HepG2 (cell line): ENCODE data around the gene P3H3. TPM values are rescaled to one million over a fixed set of nuclear protein-coding genes. Genes with fewer than 3 reads are reported as not detected.

Source experiments
- CC2D1A ChIP-seq: sonication (generic); formaldehyde crosslinking; IDR thresholded peaks from 2 replicates; pipeline ENCODE4 v1.8.1; 2023; ENCODE audit warnings: mild to moderate bottlenecking, missing genetic modification reagents
- DDIT3 ChIP-seq: sonication (generic); formaldehyde crosslinking; IDR thresholded peaks from 2 replicates; pipeline ENCODE4 v1.4.0; 2020; ENCODE audit warnings: mild to moderate bottlenecking, missing genetic modification reagents
- FLYWCH1 ChIP-seq: sonication (generic); formaldehyde crosslinking; IDR thresholded peaks from 2 replicates; pipeline ENCODE4 v1.8.1; 2023; ENCODE audit warnings: mild to moderate bottlenecking, missing genetic modification reagents
- FOXM1 ChIP-seq: sonication (generic); formaldehyde crosslinking; IDR thresholded peaks from 2 replicates; pipeline ENCODE4 v1.5.0; 2020; ENCODE audit warnings: missing genetic modification reagents
- GATAD1 ChIP-seq: IDR thresholded peaks from 2 replicates; pipeline ENCODE4 v1.6.1; 2016; ENCODE audit warnings: missing genetic modification reagents, missing compliant biosample characterization
- HOXA3 ChIP-seq: sonication (generic); formaldehyde crosslinking; IDR thresholded peaks from 2 replicates; pipeline ENCODE4 v1.5.0; 2020; ENCODE audit warnings: missing genetic modification reagents
- KDM5B ChIP-seq: sonication (generic); formaldehyde crosslinking; IDR thresholded peaks from 2 replicates; pipeline ENCODE4 v1.4.0; 2020; ENCODE audit warnings: missing genetic modification reagents, mild to moderate bottlenecking, borderline replicate concordance
- MYNN ChIP-seq: sonication (generic); formaldehyde crosslinking; IDR thresholded peaks from 2 replicates; pipeline ENCODE4 v1.4.0; 2020; ENCODE audit warnings: mild to moderate bottlenecking, low read depth, missing genetic modification reagents
- NKX3-1 ChIP-seq: sonication (generic); formaldehyde crosslinking; IDR thresholded peaks from 2 replicates; pipeline ENCODE4 v1.5.0; 2020; ENCODE audit warnings: missing genetic modification reagents
- PRPF4 ChIP-seq: fragments of 200-400 bp; formaldehyde crosslinking; IDR thresholded peaks from 2 replicates; pipeline ENCODE4 v1.6.1; 2016; ENCODE audit warnings: low read length, low read depth; ENCODE audit not compliant: poor library complexity, severe bottlenecking
- ZNF282 ChIP-seq: fragments of 450-650 bp; IDR thresholded peaks from 2 replicates; pipeline ENCODE4 v1.6.1; 2018; ENCODE audit not compliant: partially characterized antibody
- ZNF510 ChIP-seq: sonication (generic); formaldehyde crosslinking; IDR thresholded peaks from 2 replicates; pipeline ENCODE4 v1.4.0; 2020; ENCODE audit warnings: low read depth, mild to moderate bottlenecking, missing genetic modification reagents
- ZNF550 ChIP-seq: sonication (generic); formaldehyde crosslinking; IDR thresholded peaks from 2 replicates; pipeline ENCODE4 v1.4.0; 2020; ENCODE audit warnings: mild to moderate bottlenecking, missing genetic modification reagents, borderline replicate concordance
- ZNF563 ChIP-seq: sonication (generic); formaldehyde crosslinking; IDR thresholded peaks from 2 replicates; pipeline ENCODE4 v1.8.0; 2022; ENCODE audit warnings: mild to moderate bottlenecking, moderate library complexity, missing genetic modification reagents
- ZNF574 ChIP-seq: sonication (generic); formaldehyde crosslinking; IDR thresholded peaks from 2 replicates; pipeline ENCODE4 v1.4.0; 2020; ENCODE audit warnings: missing genetic modification reagents
- ZNF609 ChIP-seq: sonication (generic); formaldehyde crosslinking; IDR thresholded peaks from 2 replicates; pipeline ENCODE4 v1.4.0; 2020; ENCODE audit warnings: mild to moderate bottlenecking, missing genetic modification reagents, borderline replicate concordance
- ZNF674 ChIP-seq: sonication (generic); formaldehyde crosslinking; IDR thresholded peaks from 2 replicates; pipeline ENCODE4 v1.5.0; 2020; ENCODE audit warnings: low read depth, mild to moderate bottlenecking, missing genetic modification reagents
- ZNF788 ChIP-seq: sonication (generic); formaldehyde crosslinking; IDR thresholded peaks from 2 replicates; pipeline ENCODE4 v1.5.0; 2020; ENCODE audit warnings: mild to moderate bottlenecking, missing genetic modification reagents, borderline replicate concordance
- ZNF792 ChIP-seq: IDR thresholded peaks from 2 replicates; pipeline ENCODE4 v1.6.1; 2016
- ZNF878 ChIP-seq: sonication (generic); formaldehyde crosslinking; IDR thresholded peaks from 2 replicates; pipeline ENCODE4 v1.8.1; 2023; ENCODE audit warnings: mild to moderate bottlenecking, missing genetic modification reagents, moderate library complexity
- polyA plus RNA-seq, 8 experiments: library from polyadenylated mRNA; depleted of rRNA in 3 of 8; stranded (reverse) in 7 of 8; unstranded in 1 of 8; fragments of >200 nt; fragmentation: Illumina TruSeq in 4 of 8; extraction: Trizol in 4 of 8; gene quantifications; 2 replicates each; pipeline versions ENCODE4 v1.2.1 to v1.2.3, GENCODE V29; 2011 to 2016; ENCODE audit warnings: low read depth in 4 of 8, missing spikeins in 1 of 8, mixed read lengths in 1 of 8; ENCODE audit not compliant: insufficient read depth in 1 of 8
- total RNA-seq, 5 experiments: library from RNA; depleted of rRNA; stranded (reverse); fragments of >200 nt; fragmentation: Illumina TruSeq; extraction: Trizol; gene quantifications; 2 replicates each; pipeline ENCODE4 v1.2.3, GENCODE V29; 2016; ENCODE audit warnings: low read depth in 1 of 5

P3H3 gene
- total and polyA plus RNA-seq, 2 of the 13 experiments (the other 11 are each of a cell fraction or from before 2014, with no cell fraction given), result 20.1 to 20.5 TPM

- TF ChIP-seq ZNF574 (CRISPR knock-in tag), result no peak
- no peak for TF ChIP-seq ZNF282
- TF ChIP-seq ZNF674 (CRISPR knock-in tag), result no peak
- TF ChIP-seq PRPF4, result no peak
- TF ChIP-seq FLYWCH1, result no peak; the same call in 1 of the 2 replicates
- peak; percentile 46; the same call in 1 of the 2 replicates for TF ChIP-seq NKX3-1 (CRISPR knock-in tag)
- TF ChIP-seq ZNF878 (CRISPR knock-in tag), result 0 out of 2 replicates have a peak, but pooled peaks have one; percentile 73
- TF ChIP-seq DDIT3 (CRISPR knock-in tag), result no peak
- no peak for TF ChIP-seq HOXA3 (CRISPR knock-in tag)
- no peak for TF ChIP-seq ZNF550 (CRISPR knock-in tag)
- peak; percentile 29; the same call in 1 of the 2 replicates for TF ChIP-seq ZNF609
- no peak for TF ChIP-seq FOXM1
- TF ChIP-seq ZNF792 (CRISPR knock-in tag), result no peak
- no peak for TF ChIP-seq ZNF788
- TF ChIP-seq GATAD1 (CRISPR knock-in tag), result peak; percentile 86
- peak; percentile 13; the same call in 1 of the 2 replicates for TF ChIP-seq MYNN (CRISPR knock-in tag)
- TF ChIP-seq CC2D1A (CRISPR knock-in tag), result peak; percentile 71; the same call in 1 of the 2 replicates
- TF ChIP-seq ZNF510 (CRISPR knock-in tag), result 0 out of 2 replicates have a peak, but pooled peaks have one; percentile 35
- no peak for TF ChIP-seq KDM5B (CRISPR knock-in tag)
- no peak for TF ChIP-seq ZNF563 (CRISPR knock-in tag)
These were observed 23.1 kb downstream of the P3H3 start, which contains the start of gene CDCA3 (continued) for GRCh38 chr12:6851153-6851920.
